ENCODE data around the gene PLSCR1. TPM values are rescaled to one million over a fixed set of nuclear protein-coding genes. Genes with fewer than 3 reads are reported as not detected.
"Not testable (repeated sequence)": the region's sequence is repeated elsewhere in the genome, so short reads cannot be mapped to it uniquely, and the experiment has no call there.

Gene PLSCR1
- polyA plus RNA-seq, 1 donor: 98.5 TPM

DNA sequence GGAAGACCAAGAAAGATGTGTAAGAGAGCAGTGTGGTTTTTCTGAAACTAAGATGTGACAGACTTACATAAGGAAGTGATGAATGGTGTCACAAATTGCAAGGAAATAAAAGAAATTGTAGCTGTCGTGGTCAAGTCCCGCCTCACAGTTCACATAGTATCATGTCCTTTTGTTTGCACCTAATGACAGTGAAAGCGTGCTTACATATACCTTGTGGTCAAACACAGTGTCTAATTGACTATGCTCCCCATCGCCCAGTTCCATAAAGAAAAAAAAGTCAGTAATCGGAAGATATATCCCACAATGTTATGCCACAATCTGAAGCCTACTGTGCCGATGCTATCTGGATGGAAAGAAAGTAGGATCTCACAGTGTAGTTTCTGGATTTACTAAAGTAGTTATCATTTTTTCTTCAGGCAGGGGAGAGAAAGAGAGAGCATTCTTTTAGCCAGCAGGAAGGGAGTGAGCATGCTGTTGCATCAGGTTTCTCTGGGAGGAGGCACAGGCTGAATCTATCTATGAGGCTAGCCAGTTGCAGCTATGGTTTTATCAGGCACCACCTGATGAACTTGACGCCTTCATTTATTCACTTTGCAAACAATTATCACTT, 9.8 kb upstream of the PLSCR1 start:
- no peak for DNase-seq

DNA sequence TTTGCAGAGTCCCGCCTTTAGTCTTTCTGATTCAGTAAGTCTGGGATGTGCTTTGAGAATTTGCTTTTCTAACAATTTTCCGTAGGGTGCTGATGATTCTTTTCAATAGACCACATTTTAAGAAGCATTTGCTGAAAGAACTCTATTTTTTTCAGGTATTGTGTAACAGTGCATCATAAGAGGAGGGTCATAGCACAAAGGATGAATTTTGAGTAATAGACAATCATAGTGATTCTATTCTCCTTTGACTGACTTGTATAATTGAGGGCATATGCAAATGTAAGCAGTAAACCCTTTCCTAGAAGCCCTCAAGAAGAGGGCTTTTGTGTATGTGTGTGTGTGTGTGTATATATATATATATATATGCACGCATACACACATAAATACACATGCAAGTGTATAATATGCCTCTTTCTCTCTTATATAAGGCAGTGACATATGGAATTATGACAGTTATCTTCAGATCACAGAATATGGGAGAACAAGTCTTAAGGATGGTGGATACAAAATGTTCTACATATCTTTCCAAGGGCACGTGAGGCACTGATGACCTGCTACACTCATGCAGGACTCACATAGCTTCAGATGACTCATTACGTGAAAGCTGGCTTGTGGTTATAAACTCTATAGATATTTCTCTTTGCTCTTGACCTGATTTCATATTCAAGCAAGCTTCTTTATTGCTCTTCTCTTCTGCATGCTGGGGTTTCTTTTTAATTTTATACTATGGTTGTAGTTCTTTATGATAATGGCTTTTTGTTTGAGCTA, 6.5 kb upstream of the PLSCR1 start:
- DNase-seq: no peak

DNA sequence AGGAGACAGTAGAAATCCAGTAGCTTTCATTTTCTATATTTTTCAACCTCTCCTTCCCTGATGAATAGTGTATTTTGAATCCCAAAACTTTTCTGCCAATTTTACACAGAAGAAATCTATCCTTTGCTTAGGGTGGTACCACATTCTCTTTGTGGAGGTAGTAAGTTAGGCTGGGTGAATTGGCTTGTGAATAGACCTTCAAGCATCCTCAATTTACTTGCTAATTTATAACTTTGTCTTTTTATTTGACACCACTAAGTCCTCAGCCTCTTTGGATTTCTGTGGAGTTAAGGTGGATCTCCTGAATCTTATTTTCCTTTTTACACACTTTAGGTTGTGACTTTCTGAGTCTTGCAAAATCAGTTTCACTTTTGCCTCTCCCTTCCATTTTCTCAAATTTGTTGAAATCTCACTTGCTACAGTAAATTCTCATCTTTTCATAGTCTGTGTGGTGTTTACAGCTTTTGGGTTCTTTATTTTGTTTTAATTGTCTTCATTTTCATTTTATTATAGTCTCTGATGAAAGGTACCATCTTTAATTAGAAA, 5.7 kb upstream of the PLSCR1 start:
- no peak for DNase-seq

DNA sequence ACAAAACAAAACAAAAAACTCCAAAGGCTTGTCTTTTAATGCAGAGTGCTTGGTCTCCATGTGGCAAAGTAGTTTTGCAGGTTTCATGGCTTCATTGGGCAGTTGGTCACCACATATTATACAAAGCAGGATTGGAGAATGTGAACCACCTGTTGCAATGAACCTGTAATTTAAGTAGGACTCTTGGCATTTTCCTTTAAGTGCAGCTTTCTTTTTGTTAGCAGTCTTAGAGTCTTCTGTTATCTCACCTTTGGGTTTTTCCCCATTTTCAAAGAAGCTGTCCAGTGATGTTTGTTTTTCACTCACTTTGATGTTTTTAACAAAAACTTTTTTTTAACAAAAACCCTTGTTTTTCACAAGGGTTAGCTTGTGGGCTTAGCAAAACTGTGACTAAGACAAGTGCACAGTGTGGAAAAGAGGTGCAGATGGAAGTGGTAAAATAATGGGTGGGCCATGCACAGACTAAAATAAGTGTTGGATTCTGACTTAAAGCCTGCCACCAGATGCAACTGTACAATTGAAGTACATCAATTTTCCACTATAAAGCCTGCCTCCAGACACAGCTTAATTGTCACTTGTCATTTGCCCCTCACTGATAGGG, 2.9 kb upstream of the PLSCR1 start:
- no peak for DNase-seq

GRCh38 chr3:146546366-146546965, 2.1 kb upstream of the PLSCR1 start:
- DNase-seq: no peak

DNA sequence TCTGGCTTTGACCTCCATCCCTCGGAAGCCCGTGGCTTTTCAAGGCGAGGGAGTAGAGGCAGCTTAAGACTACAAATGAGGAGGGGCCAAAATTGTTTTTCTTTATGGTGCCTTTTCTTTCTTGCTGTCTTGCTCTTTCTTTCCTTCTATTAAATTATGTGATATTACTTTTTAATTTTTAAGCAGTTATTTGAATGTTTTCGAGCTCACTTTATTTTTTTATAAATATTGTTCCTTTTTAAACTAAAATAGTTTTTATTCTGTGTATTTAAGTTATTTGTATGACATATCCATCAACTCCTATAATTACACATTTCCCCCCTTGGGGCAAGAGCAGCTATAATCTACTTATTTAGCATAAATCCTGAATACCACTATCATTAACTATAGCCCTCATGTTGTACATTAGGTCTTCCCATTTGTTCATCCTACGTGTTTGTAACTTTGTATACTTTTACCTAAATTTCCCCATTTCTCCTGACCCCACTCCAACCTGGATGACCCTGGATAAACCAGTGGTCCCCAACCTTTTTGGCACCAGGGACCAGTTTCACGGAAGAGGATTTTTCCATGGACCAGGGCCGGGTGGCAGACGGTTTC, 622 bp upstream of the PLSCR1 start:
- no peak for DNase-seq

DNA sequence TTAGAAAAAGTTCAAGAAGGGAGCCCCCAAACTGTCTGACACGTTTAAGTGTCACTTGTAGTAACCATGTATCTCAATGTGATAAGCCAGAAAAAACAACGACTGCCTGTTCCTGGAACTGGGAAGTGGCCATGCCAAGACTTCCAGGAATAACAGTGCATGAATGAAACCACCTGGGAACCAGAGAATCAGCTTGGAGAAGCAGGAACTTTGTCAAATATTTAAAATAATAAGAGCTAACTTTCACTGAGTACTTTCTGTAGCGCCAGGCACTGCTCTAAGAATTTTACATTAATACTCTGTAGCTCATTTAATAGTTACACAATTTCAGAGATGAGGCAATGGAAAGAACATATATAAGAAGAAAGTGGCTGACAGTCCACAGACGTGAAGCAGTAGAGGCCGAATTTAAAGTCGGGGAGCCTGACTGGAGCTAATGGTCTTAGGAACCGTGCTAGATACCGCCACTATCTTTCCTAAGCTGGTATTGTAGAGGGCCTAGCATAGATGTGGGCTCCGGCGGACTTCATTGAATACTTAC, 876 bp downstream of the PLSCR1 start:
- peak; percentile 34 for DNase-seq

- no peak for DNase-seq
Observed at GRCh38 chr3:146542978-146543377, 1.4 kb downstream of the PLSCR1 start.

DNA sequence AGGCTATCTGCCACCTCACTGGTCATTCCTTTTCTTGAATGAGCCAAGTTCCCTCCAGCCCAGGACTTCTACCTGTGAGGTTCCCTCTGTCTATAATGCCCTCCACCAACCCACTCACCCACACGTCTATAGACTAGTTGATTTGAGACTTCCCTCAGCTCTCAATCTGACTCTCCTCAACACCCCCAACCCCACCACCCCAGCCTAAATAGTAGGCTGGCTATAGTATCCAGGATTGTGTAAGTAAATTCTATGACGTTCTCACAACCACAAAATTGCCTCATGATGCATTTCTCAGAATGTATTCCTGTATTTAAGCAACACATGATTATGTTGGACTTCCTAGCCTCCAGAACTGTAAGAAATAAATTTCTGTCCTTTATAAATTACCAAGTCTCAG, 2.2 kb downstream of the PLSCR1 start:
- no peak for DNase-seq

GRCh38 chr3:146540978-146541377, 3.4 kb downstream of the PLSCR1 start:
- DNase-seq: no peak

GRCh38 chr3:146540236-146540635, 4.2 kb downstream of the PLSCR1 start:
- no peak for DNase-seq

DNA sequence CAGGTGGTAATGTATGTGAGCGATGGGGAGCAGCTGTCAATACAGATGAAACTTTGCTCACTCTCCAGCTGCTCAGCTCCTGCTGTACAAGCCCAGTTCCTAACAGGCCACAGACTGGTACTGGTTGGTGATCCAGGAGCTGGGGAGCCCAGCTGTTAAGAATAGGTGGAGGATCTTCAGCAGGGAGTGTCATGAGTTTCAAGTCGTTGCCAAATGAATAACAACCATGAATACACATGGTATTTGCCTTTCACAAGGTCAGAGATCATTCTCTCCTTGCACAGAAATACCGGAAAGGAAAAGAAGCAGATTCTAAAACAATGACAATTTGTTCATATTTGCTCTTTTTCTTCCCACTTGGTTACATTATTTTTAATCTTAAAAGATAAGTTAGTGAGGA, 5.1 kb downstream of the PLSCR1 start:
- DNase-seq: no peak

- no peak for DNase-seq
Observed at GRCh38 chr3:146537603-146538002, 6.8 kb downstream of the PLSCR1 start.

- DNase-seq: no peak
Observed at GRCh38 chr3:146536681-146537080, 7.7 kb downstream of the PLSCR1 start.

- no peak for DNase-seq
Observed at GRCh38 chr3:146532406-146532805, 12.0 kb downstream of the PLSCR1 start.

- no peak for DNase-seq
Observed at GRCh38 chr3:146530609-146531008, 13.8 kb downstream of the PLSCR1 start.

DNA sequence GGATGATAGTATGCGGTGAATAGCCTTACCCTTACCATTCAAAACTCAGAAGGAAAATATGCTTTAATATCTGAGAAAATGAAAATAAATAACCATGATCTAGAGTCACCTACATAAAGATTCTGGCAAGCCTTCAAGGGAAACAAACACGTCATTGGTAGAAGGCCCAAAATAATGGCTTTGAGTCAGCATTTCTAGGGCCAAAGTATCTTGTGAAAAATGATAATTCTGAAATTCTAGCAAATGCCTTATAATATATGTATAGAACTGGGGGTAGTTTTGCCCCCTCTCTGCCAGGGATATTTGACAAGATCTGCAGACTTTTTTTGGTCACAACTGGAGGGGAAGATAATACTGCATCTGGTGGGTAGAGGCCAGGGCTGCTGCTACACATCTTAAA, 15.4 kb downstream of the PLSCR1 start:
- no peak for DNase-seq

- DNase-seq: no peak
Observed at GRCh38 chr3:146524961-146525360, 19.4 kb downstream of the PLSCR1 start.

GRCh38 chr3:146523531-146523930, 20.9 kb downstream of the PLSCR1 start:
- no peak for DNase-seq

DNA sequence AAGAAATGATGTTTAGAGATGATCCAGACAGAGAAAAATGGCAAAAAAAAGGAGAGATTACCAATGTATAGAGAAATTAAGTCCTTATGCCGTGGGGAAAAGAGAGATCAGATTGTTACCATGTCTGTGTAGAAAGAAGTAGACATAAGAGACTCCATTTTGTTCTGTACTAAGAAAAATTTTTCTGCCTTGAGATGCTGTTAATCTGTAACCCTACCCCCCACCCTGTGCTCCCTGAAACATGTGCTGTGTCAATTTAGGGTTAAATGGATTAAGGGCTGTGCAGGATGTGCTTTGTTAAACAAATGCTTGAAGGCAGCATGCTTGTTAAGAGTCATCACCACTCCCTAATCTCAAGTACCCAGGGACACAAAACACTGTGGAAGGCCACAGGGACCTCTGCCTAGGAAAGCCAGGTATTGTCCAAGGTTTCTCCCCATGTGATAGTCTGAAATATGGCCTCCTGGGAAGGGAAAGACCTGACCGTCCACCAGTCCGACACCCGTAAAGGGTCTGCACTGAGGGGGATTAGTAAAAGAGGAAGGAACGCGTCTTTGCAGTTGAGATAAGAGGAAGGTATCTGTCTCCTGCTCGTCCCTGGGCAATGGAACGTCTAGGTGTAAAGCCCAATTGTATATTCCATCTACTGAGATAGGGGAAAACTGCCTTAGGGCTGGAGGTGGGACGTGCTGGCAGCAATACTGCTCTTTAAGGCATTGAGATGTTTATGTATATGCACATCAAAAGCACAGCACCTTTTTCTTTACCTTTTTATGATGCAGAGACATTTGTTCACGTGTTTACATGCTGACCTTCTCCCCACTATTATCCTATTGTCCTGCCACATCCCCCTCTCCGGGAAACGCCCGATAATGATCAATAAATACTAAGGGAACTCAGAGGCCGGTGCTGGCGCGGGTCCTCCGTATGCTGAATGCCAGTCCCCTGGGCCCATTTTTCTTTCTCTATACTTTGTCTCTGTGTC, 21.9 kb downstream of the PLSCR1 start:
- DNase-seq: not testable (repeated sequence)

DNA sequence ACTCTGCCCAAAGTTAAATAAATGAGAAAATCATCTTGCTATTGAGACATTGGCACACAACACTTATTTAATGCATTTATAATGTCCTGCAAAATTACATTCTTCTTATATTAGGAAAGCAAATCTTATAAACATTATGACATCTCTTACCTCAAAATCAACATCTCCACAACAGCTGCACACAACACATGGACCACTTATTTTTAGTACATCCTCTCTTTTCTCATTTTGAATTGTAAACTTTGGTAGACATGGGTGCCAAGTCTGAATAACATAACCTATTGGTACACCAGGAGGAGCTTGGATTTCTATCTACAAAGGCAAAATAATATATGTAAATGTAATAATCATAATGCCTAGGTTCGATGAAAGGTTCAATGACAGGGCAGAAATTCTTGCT, 23.0 kb downstream of the PLSCR1 start:
- no peak for DNase-seq
